Endothelial cell of umbilical vein (primary cell): Measurements from ENCODE around the gene GATA3. TPM values are rescaled to one million over a fixed set of nuclear protein-coding genes. Genes with fewer than 3 reads are reported as not detected.
A peak's percentile ranks its signal among the peaks of the same experiment; 100 is the strongest.

Source experiments
- BruUV-seq: library from RNA; stranded (reverse); fragments of 400-500 nt; replicated peaks from 2 replicates; lab custom pipeline; 2021; lab: Mats Ljungman, UMichigan
- CTCF ChIA-PET: fragments of 300-600, 350-600 bp; sonication (Branson Sonifier 250); formaldehyde crosslinking; loops from one replicate; lab custom pipeline; 2021; ENCODE audit warnings: antibody characterized with exemption, inconsistent platforms; lab: Charles Lee
- POLR2A ChIA-PET: fragments of 300-600, 350-600 bp; sonication (Branson Sonifier 250); formaldehyde crosslinking; loops from one replicate; lab custom pipeline; 2021; ENCODE audit warnings: antibody characterized with exemption, inconsistent platforms; lab: Charles Lee
- DNase-seq: peaks from one replicate; pipeline ENCODE4 v3.0.0-alpha.2; 2011; ENCODE audit warnings: low read depth, low spot score
- FAIRE-seq: peaks from 2 replicates; lab custom pipeline; 2011; peaks lifted over from hg19 to GRCh38; lab: Jason Lieb, UNC
- H2AFZ ChIP-seq: 2 replicates; pipeline ENCODE4 v1.6.0; 2012; ENCODE audit warnings: low read depth, low read length, control low read depth, inconsistent platforms
- H3K27ac ChIP-seq: 2 replicates; pipeline ENCODE4 v1.5.1; 2011; ENCODE audit warnings: low read depth, mild to moderate bottlenecking, control low read depth, low read length, moderate library complexity; ENCODE audit not compliant: insufficient read depth
- H3K27me3 ChIP-seq, 2 experiments: 2 replicates each; pipeline versions ENCODE4 v1.6.0 to v1.6.1; 2011; ENCODE audit warnings: low read length in 2 of 2, mixed read lengths in 1 of 2; ENCODE audit not compliant: control insufficient read depth in 2 of 2, insufficient read depth in 2 of 2
- H3K36me3 ChIP-seq, 2 experiments: 2 replicates in 1 of 2; 3 replicates in 1 of 2; pipeline ENCODE4 v1.5.1; 2011; ENCODE audit warnings: low read length in 2 of 2, mild to moderate bottlenecking in 1 of 2, moderate library complexity in 1 of 2; ENCODE audit not compliant: control insufficient read depth in 2 of 2, insufficient read depth in 2 of 2; ENCODE audit errors: extremely low read depth in 1 of 2
- H3K4me1 ChIP-seq: 3 replicates; pipeline ENCODE4 v1.5.1; 2011; ENCODE audit warnings: mild to moderate bottlenecking, low read length; ENCODE audit not compliant: control insufficient read depth, insufficient read depth; ENCODE audit errors: extremely low read depth
- H3K4me2 ChIP-seq: 2 replicates; pipeline ENCODE4 v1.6.1; 2011; ENCODE audit warnings: low read length, control low read depth, mixed read lengths; ENCODE audit not compliant: insufficient read depth
- H3K4me3 ChIP-seq, 3 experiments: fragments of 200-600 bp in 1 of 3; sonication (generic), shearing (Covaris generic) in 1 of 3; replicated peaks in 1 of 3; 2 replicates each; pipeline ENCODE4 v1.5.1; 2011 to 2016; ENCODE audit warnings: control low read depth in 3 of 3, low read length in 3 of 3, mild to moderate bottlenecking in 2 of 3, inconsistent platforms in 1 of 3, low read depth in 1 of 3, moderate library complexity in 1 of 3; ENCODE audit not compliant: insufficient read depth in 1 of 3
- H3K79me2 ChIP-seq: 2 replicates; pipeline ENCODE4 v1.6.0; 2012; ENCODE audit warnings: low read length, inconsistent platforms; ENCODE audit not compliant: control insufficient read depth, insufficient read depth
- H3K9ac ChIP-seq: replicated peaks from 2 replicates; pipeline ENCODE3; 2011; ENCODE audit warnings: low read length, control low read depth; ENCODE audit not compliant: insufficient read depth; ENCODE audit errors: extremely low read depth
- H3K9me1 ChIP-seq: replicated peaks from 3 replicates; pipeline ENCODE4 v1.6.0; 2011; ENCODE audit warnings: mild to moderate bottlenecking, low read length; ENCODE audit not compliant: control insufficient read depth, insufficient read depth; ENCODE audit errors: extremely low read depth
- H3K9me3 ChIP-seq: replicated peaks from 2 replicates; pipeline ENCODE4 v1.5.1; 2012; ENCODE audit warnings: low read length, inconsistent platforms; ENCODE audit not compliant: control insufficient read depth, insufficient read depth
- H4K20me1 ChIP-seq: replicated peaks from 2 replicates; pipeline ENCODE3; 2011; ENCODE audit warnings: mild to moderate bottlenecking, low read length; ENCODE audit not compliant: control insufficient read depth, insufficient read depth; ENCODE audit errors: extremely low read depth
- CTCF ChIP-seq, 2 donors: IDR thresholded peaks; 1 replicate in 1 of 2; 2 replicates in 1 of 2; pipeline ENCODE4 v1.5.1; 2011; ENCODE audit warnings: low read length in 2 of 2, mild to moderate bottlenecking in 2 of 2, moderate library complexity in 2 of 2, control low read depth in 1 of 2, inconsistent platforms in 1 of 2, low read depth in 1 of 2; ENCODE audit not compliant: insufficient read depth in 1 of 2; ENCODE audit errors: extremely low read depth in 1 of 2
- EZH2 ChIP-seq: IDR thresholded peaks from 2 replicates; pipeline ENCODE4 v1.6.1; 2012; ENCODE audit warnings: borderline replicate concordance, low read depth, mild to moderate bottlenecking, moderate library complexity, low read length, inconsistent platforms; ENCODE audit not compliant: severe bottlenecking
- FOS ChIP-seq: IDR thresholded peaks from 2 replicates; pipeline ENCODE4 v1.6.1; 2011; ENCODE audit warnings: mild to moderate bottlenecking, low read length, moderate library complexity, borderline replicate concordance; ENCODE audit not compliant: insufficient read depth
- GATA2 ChIP-seq: IDR thresholded peaks from 2 replicates; pipeline ENCODE4 v1.7.0; 2011; ENCODE audit warnings: low read depth, mild to moderate bottlenecking, moderate library complexity, mixed read lengths, low read length; ENCODE audit not compliant: insufficient read length, insufficient read depth
- JUN ChIP-seq: IDR thresholded peaks from 2 replicates; pipeline ENCODE4 v1.6.1; 2011; ENCODE audit warnings: borderline replicate concordance, low read depth; ENCODE audit not compliant: insufficient read length, insufficient read depth
- dilution Hi-C: fragments of 300-500 bp; cut with MboI; formaldehyde crosslinking; loops from one replicate; pipeline ENCODE4 v1.15.0; 2019; ENCODE audit warnings: low sequenced_read_pairs; ENCODE audit not compliant: extremely low pct_ligation_motif_present
- intact Hi-C: fragments of 100-400 bp; cut with micrococcal nuclease; formaldehyde crosslinking; loops from one replicate; pipeline ENCODE4 v1.10.0; 2022
- polyA plus RNA-seq, 4 experiments: library from polyadenylated mRNA; depleted of rRNA in 3 of 4; stranded (reverse) in 3 of 4; unstranded in 1 of 4; fragments of >200 nt; gene quantifications; 2 replicates each; pipeline versions ENCODE4 v1.2.1 to v1.2.3, GENCODE V29; 2011 to 2012; ENCODE audit warnings: missing spikeins in 1 of 4
- total RNA-seq: library from RNA; stranded (reverse); gene quantifications from 2 replicates; pipeline ENCODE4 v1.2.3, GENCODE V29; 2021
- TF ChIP-seq, protein P1 (sequence below): IDR thresholded peaks from 2 replicates; pipeline ENCODE4 v1.6.1; 2011; ENCODE audit not compliant: insufficient read depth, insufficient read length

GATA3 gene
- total and polyA plus RNA-seq, 2 donors (not counting 3 experiments of a cell fraction or from before 2014, with no cell fraction given), result 9.3 to 33.0 TPM

GRCh38 chr10:8037941-8038894 is 16.3 kb upstream of the GATA3 start:
- BruUV-seq, result no TSS peak
- Histone ChIP-seq H3K4me2 (no peak overlapping the region), H4K20me1 (no peaks in the 10 kb centered on the region), H2AFZ (peak overlapping the region; percentile 23), H3K4me1 (peaks cover 44% of the 10 kb centered on the region), H3K36me3 (no peaks in the 10 kb centered on the region), H3K27ac (no peak overlapping the region), H3K4me3 (no peak overlapping the region), H3K27me3 (peaks cover 35 to 42% of the 10 kb centered on the region in 2 experiments), H3K79me2 (no peaks in the 10 kb centered on the region), H3K9ac (no peak overlapping the region), H3K9me3 (no peaks in the 10 kb centered on the region), H3K9me1 (no peaks in the 10 kb centered on the region)
- dilution Hi-C loops, result no loop called here
- intact Hi-C loops, result no loop called here
- ChIA-PET CTCF (interaction anchor here (1.1 kb wide), 1 partner anchor 166 kb away, joined by 4 read pairs; no protein-coding TSS in a partner anchor), POLR2A (no interaction called here)
- DNase-seq, result peak; percentile 13
- peak; percentile 12 for FAIRE-seq
- TF ChIP-seq EZH2, result peak; percentile 15
- TF ChIP-seq JUN, result no peak
- TF ChIP-seq FOS, result no peak
- TF ChIP-seq, protein P1, sequence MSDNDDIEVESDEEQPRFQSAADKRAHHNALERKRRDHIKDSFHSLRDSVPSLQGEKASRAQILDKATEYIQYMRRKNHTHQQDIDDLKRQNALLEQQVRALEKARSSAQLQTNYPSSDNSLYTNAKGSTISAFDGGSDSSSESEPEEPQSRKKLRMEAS, result no peak
- no peak for TF ChIP-seq GATA2
- no peak for TF ChIP-seq CTCF (IDR thresholded peaks at IDR 0.05; ENCODE audit: extremely low read depth in 1 of 2, insufficient read depth in 1 of 2, low read depth in 1 of 2, low read length in 2 of 2)
